OCI-LY3 (cell line): ENCODE measurements around the gene ZNF555.

ENCODE experiments used
- EZH2phosphoT487 ChIP-seq: fragments of 200-600 bp; shearing (Covaris generic); IDR thresholded peaks from 2 replicates; pipeline ENCODE4 v1.6.1; 2018; ENCODE audit warnings: antibody characterized with exemption, mixed run types, low read depth
- TF ChIP-seq, protein P1 (sequence below): fragments of 200-600, 300-600 bp; sonication (generic); IDR thresholded peaks from 2 replicates; pipeline ENCODE4 v1.5.1; 2014; ENCODE audit warnings: antibody characterized with exemption, low read length, low read depth

DNA sequence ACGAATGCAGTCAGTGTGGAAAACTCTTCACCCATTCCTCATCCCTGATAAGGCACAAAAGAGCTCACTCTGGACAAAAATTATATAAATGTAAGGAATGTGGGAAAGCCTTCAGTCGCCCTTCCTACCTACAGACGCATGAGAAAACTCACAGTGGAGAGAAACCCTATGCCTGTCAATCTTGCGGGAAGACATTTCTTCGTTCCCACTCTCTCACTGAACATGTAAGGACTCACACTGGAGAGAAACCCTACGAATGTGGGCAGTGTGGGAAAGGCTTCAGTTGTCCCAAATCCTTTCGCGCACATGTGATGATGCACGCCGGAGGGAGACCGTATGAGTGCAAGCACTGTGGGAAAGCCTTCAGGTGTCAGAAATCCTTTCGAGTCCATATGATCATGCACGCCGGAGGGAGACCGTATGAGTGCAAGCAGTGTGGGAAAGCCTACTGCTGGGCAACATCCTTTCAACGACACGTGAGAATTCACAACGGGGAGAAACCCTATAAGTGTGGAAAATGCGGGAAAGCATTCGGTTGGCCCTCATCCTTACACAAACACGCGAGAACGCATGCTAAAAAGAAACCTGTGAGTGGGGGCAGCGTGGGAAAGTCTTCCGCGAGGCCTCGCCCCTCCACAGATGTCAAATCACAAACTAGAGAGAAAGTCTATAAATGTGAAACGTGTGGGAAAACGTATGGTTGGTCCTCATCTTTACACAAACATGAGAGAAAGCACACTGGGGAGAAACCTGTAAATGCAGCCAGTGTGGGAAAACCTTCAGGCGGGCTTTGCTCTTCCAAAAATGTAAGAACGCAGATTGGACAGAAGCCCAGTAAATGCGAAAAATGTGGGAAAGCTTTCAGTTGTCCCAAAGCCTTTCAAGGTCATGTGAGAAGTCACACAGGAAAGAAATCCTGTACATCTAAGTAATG, 36.4 kb downstream of the ZNF555 start:
- TF ChIP-seq, protein P1, sequence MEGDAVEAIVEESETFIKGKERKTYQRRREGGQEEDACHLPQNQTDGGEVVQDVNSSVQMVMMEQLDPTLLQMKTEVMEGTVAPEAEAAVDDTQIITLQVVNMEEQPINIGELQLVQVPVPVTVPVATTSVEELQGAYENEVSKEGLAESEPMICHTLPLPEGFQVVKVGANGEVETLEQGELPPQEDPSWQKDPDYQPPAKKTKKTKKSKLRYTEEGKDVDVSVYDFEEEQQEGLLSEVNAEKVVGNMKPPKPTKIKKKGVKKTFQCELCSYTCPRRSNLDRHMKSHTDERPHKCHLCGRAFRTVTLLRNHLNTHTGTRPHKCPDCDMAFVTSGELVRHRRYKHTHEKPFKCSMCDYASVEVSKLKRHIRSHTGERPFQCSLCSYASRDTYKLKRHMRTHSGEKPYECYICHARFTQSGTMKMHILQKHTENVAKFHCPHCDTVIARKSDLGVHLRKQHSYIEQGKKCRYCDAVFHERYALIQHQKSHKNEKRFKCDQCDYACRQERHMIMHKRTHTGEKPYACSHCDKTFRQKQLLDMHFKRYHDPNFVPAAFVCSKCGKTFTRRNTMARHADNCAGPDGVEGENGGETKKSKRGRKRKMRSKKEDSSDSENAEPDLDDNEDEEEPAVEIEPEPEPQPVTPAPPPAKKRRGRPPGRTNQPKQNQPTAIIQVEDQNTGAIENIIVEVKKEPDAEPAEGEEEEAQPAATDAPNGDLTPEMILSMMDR, result no peak
- no peak for TF ChIP-seq EZH2phosphoT487
